ENCODE data around the gene COPS6. TPM values are rescaled to one million over a fixed set of nuclear protein-coding genes. Genes with fewer than 3 reads are reported as not detected.

Gene COPS6
- total and polyA plus RNA-seq, 7 experiments from 2014 or later = 65.7 to 122 (median 89.1) TPM

- Mint-ChIP-seq H3K9me3 (peaks cover 7 to 36% (median 27%) of the 10 kb centered on the region in 11 donors), H3K4me1 (peaks cover 7 to 15% (median 12%) of the 10 kb centered on the region in 7 donors), H3K27ac (no peak overlapping the region), H3K4me3 (no peak overlapping the region), H3K36me3 (peaks cover 37 to 82% (median 76%) of the 10 kb centered on the region in 5 donors), H3K27me3 (no peaks in the 10 kb centered on the region)
- ATAC-seq (no peak), DNase-seq (no peak)
- CTCF ChIA-PET = interaction anchor here (0.6 kb wide), 2 partner anchors 57 to 82 kb away, joined by 3 to 6 read pairs; no protein-coding TSS in a partner anchor
- H3K4me1 ChIP-seq (ENCODE audit: control insufficient read depth in 2 of 2, insufficient read depth in 2 of 2, low read length in 2 of 2) = no peaks in the 10 kb centered on the region
- no peak overlapping the region for H3K27ac ChIP-seq (ENCODE audit: low read depth, low read length)
- peaks cover 0 to 34% (median 15%) of the 10 kb centered on the region in 3 experiments for H3K9me3 ChIP-seq (ENCODE audit: control insufficient read depth in 2 of 3, low read length in 3 of 3)
- intact Hi-C loops (cut with micrococcal nuclease) = no loop called here
- H3K36me3 ChIP-seq (ENCODE audit: control insufficient read depth in 2 of 3, insufficient read depth in 3 of 3, low read length in 3 of 3) = peaks cover 30 to 88% (median 38%) of the 10 kb centered on the region in 3 experiments
- no peak overlapping the region for H3K4me3 ChIP-seq (ENCODE audit: low read length)
- POLR2A ChIA-PET = interaction anchor here (0.6 kb wide), 1 partner anchor 163 kb away, joined by 3 read pairs; no protein-coding TSS in a partner anchor
- no peaks in the 10 kb centered on the region for H3K27me3 ChIP-seq (ENCODE audit: control insufficient read depth in 2 of 2, insufficient read depth in 2 of 2, low read length in 2 of 2)
Observed at GRCh38 chr7:100074841-100075240, 13.9 kb upstream of the COPS6 start.

GRCh38 chr7:100075418-100075817 lies 13.4 kb upstream of the COPS6 start:
- Histone ChIP-seq H3K27ac (ENCODE audit: low read depth, low read length) (no peak overlapping the region), H3K27me3 (ENCODE audit: control insufficient read depth in 2 of 2, insufficient read depth in 2 of 2, low read length in 2 of 2) (no peaks in the 10 kb centered on the region), H3K4me3 (ENCODE audit: low read length) (no peak overlapping the region), H3K4me1 (ENCODE audit: control insufficient read depth in 2 of 2, insufficient read depth in 2 of 2, low read length in 2 of 2) (peaks cover 0 to 5% of the 10 kb centered on the region in 2 donors), H3K36me3 (ENCODE audit: control insufficient read depth in 2 of 3, insufficient read depth in 3 of 3, low read length in 3 of 3) (peaks cover 25 to 82% (median 35%) of the 10 kb centered on the region in 3 experiments), H3K9me3 (ENCODE audit: control insufficient read depth in 2 of 3, low read length in 3 of 3) (peaks cover 0 to 28% (median 14%) of the 10 kb centered on the region in 3 experiments)
- H3K36me3 Mint-ChIP-seq = peaks cover 37 to 77% (median 70%) of the 10 kb centered on the region in 5 donors
- H3K27me3 Mint-ChIP-seq = no peaks in the 10 kb centered on the region
- ATAC-seq (no peak), DNase-seq (no peak)
- no peak overlapping the region for H3K27ac Mint-ChIP-seq
- peaks cover 7 to 31% (median 22%) of the 10 kb centered on the region in 11 donors for H3K9me3 Mint-ChIP-seq
- ChIA-PET POLR2A (no interaction called here), CTCF (interaction anchor here (0.7 kb wide), 1 partner anchor 459 kb away, joined by 4 read pairs; no protein-coding TSS in a partner anchor)
- intact Hi-C loops (cut with micrococcal nuclease) = no loop called here
- peaks cover 13 to 21% (median 16%) of the 10 kb centered on the region in 7 donors for H3K4me1 Mint-ChIP-seq
- H3K4me3 Mint-ChIP-seq = no peak overlapping the region

GRCh38 chr7:100077205-100077604 lies 11.6 kb upstream of the COPS6 start:
- intact Hi-C loops (cut with micrococcal nuclease) = no loop called here
- peaks cover 13 to 64% (median 24%) of the 10 kb centered on the region in 3 experiments for H3K36me3 ChIP-seq (ENCODE audit: control insufficient read depth in 2 of 3, insufficient read depth in 3 of 3, low read length in 3 of 3)
- H3K27me3 ChIP-seq (ENCODE audit: control insufficient read depth in 2 of 2, insufficient read depth in 2 of 2, low read length in 2 of 2) = no peaks in the 10 kb centered on the region
- H3K4me3 ChIP-seq (ENCODE audit: low read length) = no peak overlapping the region
- H3K4me3 Mint-ChIP-seq = no peak overlapping the region
- H3K9me3 ChIP-seq (ENCODE audit: control insufficient read depth in 2 of 3, low read length in 3 of 3) = peaks cover 0 to 11% (median 0%) of the 10 kb centered on the region in 3 experiments
- peaks cover 20 to 62% (median 55%) of the 10 kb centered on the region in 5 donors for H3K36me3 Mint-ChIP-seq
- peaks cover 22 to 39% (median 34%) of the 10 kb centered on the region in 7 donors for H3K4me1 Mint-ChIP-seq
- ATAC-seq (no peak), DNase-seq (no peak)
- ChIA-PET CTCF (no interaction called here), POLR2A (no interaction called here)
- no peak overlapping the region for H3K27ac ChIP-seq (ENCODE audit: low read depth, low read length)
- H3K9me3 Mint-ChIP-seq = peaks cover under 1 to 13% (median 6%) of the 10 kb centered on the region in 11 donors
- peaks cover 0 to 9% of the 10 kb centered on the region in 2 donors for H3K4me1 ChIP-seq (ENCODE audit: control insufficient read depth in 2 of 2, insufficient read depth in 2 of 2, low read length in 2 of 2)
- H3K27me3 Mint-ChIP-seq = no peaks in the 10 kb centered on the region
- H3K27ac Mint-ChIP-seq = peak overlapping the region in 2 of 9 donors; percentile 44 to 56

GRCh38 chr7:100079024-100079560 lies 9.7 kb upstream of the COPS6 start:
- H3K4me1 Mint-ChIP-seq = peaks cover 30 to 46% (median 41%) of the 10 kb centered on the region in 7 donors
- no peaks in the 10 kb centered on the region for H3K9me3 ChIP-seq (ENCODE audit: control insufficient read depth in 2 of 3, low read length in 3 of 3)
- H3K27me3 ChIP-seq (ENCODE audit: control insufficient read depth in 2 of 2, insufficient read depth in 2 of 2, low read length in 2 of 2) = no peaks in the 10 kb centered on the region
- H3K4me1 ChIP-seq (ENCODE audit: control insufficient read depth in 2 of 2, insufficient read depth in 2 of 2, low read length in 2 of 2) = peaks cover 5 to 18% of the 10 kb centered on the region in 2 donors
- no peak overlapping the region for H3K4me3 ChIP-seq (ENCODE audit: low read length)
- peaks cover 11 to 43% (median 37%) of the 10 kb centered on the region in 5 donors for H3K36me3 Mint-ChIP-seq
- peaks cover 0 to 6% (median 0%) of the 10 kb centered on the region in 11 donors for H3K9me3 Mint-ChIP-seq
- H3K36me3 ChIP-seq (ENCODE audit: control insufficient read depth in 2 of 3, insufficient read depth in 3 of 3, low read length in 3 of 3) = peaks cover 4 to 46% (median 10%) of the 10 kb centered on the region in 3 experiments
- peaks cover 0 to 7% (median 0%) of the 10 kb centered on the region in 5 donors for H3K27me3 Mint-ChIP-seq
- ChIA-PET CTCF (interaction anchor here (0.6 kb wide), 2 partner anchors 9 to 434 kb away, joined by 3 to 6 read pairs; no protein-coding TSS in a partner anchor), POLR2A (interaction anchor here (0.7 to 0.8 kb wide), 2 partner anchors 54 to 467 kb away, joined by 3 read pairs; no protein-coding TSS in a partner anchor)
- no peak for ATAC-seq
- H3K27ac Mint-ChIP-seq = peak overlapping the region in 5 of 9 donors; percentile 9 to 42 (median 26)
- H3K27ac ChIP-seq (ENCODE audit: low read depth, low read length) = no peak overlapping the region
- peak overlapping the region in 8 of 10 donors; percentile 20 to 60 (median 36) for H3K4me3 Mint-ChIP-seq
- no peak for DNase-seq
- intact Hi-C loops (cut with micrococcal nuclease) = no loop called here

GRCh38 chr7:100080907-100081534 lies 7.7 kb upstream of the COPS6 start:
- H3K27me3 Mint-ChIP-seq = peaks cover 0 to 17% (median 0%) of the 10 kb centered on the region in 5 donors
- H3K9me3 Mint-ChIP-seq = peaks cover 0 to 3% (median 0%) of the 10 kb centered on the region in 11 donors
- peak; percentile 0 for ATAC-seq
- peaks cover 8 to 24% (median 18%) of the 10 kb centered on the region in 5 donors for H3K36me3 Mint-ChIP-seq
- Histone ChIP-seq H3K9me3 (ENCODE audit: control insufficient read depth in 2 of 3, low read length in 3 of 3) (no peaks in the 10 kb centered on the region), H3K4me1 (ENCODE audit: control insufficient read depth in 2 of 2, insufficient read depth in 2 of 2, low read length in 2 of 2) (peaks cover 5 to 18% of the 10 kb centered on the region in 2 donors), H3K27me3 (ENCODE audit: control insufficient read depth in 2 of 2, insufficient read depth in 2 of 2, low read length in 2 of 2) (no peaks in the 10 kb centered on the region), H3K27ac (ENCODE audit: low read depth, low read length) (peak overlapping the region; percentile 82), H3K36me3 (ENCODE audit: control insufficient read depth in 2 of 3, insufficient read depth in 3 of 3, low read length in 3 of 3) (peaks cover 0 to 26% (median 4%) of the 10 kb centered on the region in 3 experiments), H3K4me3 (ENCODE audit: low read length) (peak overlapping the region; percentile 78)
- no peak for DNase-seq
- CTCF ChIA-PET = interaction anchor here (1.5 kb wide), 1 partner anchor 66 kb away, joined by 3 read pairs; the partner anchor contains the start of gene ZKSCAN1
- intact Hi-C loops (cut with micrococcal nuclease) = loop anchor here (1.0 to 10.0 kb wide), 24 partner anchors 8 to 1171 kb away; partner anchors contain the start of genes BUD31 (in 2 of the 2), PDAP1 (in 2 of the 2), TRIM4 (in 2 of the 2) and ZCWPW1 (in 2 of the 2)
- H3K27ac Mint-ChIP-seq = peak overlapping the region; percentile 64 to 94 (median 91)
- H3K4me3 Mint-ChIP-seq = peak overlapping the region; percentile 89 to 96 (median 92)
- peaks cover 26 to 46% (median 41%) of the 10 kb centered on the region in 7 donors for H3K4me1 Mint-ChIP-seq
- POLR2A ChIA-PET = interaction anchor here (0.6 to 1.1 kb wide), 8 partner anchors 9 to 98 kb away, joined by 3 to 9 read pairs (median 3); partner anchors contain the start of genes AP4M1, MCM7 and ZKSCAN1
